Activated naive CD4-positive, alpha-beta T cell treated with anti-CD3 and anti-CD28 coated beads, Interleukin-2, amount 50 U/mL, for 72 hours (primary cell): ENCODE results near the gene IFNE. TPM values are rescaled to one million over a fixed set of nuclear protein-coding genes. Genes with fewer than 3 reads are reported as not detected.

Source experiments
- ATAC-seq, 2 donors: fragments of 150-1000 bp; cut with Tn5 transposase; 2 replicates each; pipeline ENCODE4 v1.10.0; 2021; ENCODE audit warnings: mild to moderate bottlenecking in 2 of 2, moderate library complexity in 2 of 2
- DNase-seq, 2 donors: peaks; one replicate each; pipeline ENCODE4 v3.0.0; 2021 to 2022; ENCODE audit warnings: low spot score in 2 of 2
- H3K27ac Mint-ChIP-seq, 2 donors: one replicate each; pipeline ENCODE4 v1.8.0; 2022; ENCODE audit warnings: mild to moderate bottlenecking in 2 of 2, mixed read lengths in 2 of 2
- H3K36me3 Mint-ChIP-seq, 2 donors: one replicate each; pipeline ENCODE4 v1.8.0; 2022; ENCODE audit warnings: mixed read lengths in 2 of 2
- H3K9me3 Mint-ChIP-seq, 2 donors: one replicate each; pipeline ENCODE4 v1.8.0; 2022; ENCODE audit warnings: mixed read lengths in 2 of 2
- total RNA-seq, 2 donors: library from RNA; stranded (reverse); gene quantifications; one replicate each; pipeline ENCODE4 v1.2.3, GENCODE V29; 2022

IFNE gene, protein sequence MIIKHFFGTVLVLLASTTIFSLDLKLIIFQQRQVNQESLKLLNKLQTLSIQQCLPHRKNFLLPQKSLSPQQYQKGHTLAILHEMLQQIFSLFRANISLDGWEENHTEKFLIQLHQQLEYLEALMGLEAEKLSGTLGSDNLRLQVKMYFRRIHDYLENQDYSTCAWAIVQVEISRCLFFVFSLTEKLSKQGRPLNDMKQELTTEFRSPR
- total RNA-seq, result not detected

DNA sequence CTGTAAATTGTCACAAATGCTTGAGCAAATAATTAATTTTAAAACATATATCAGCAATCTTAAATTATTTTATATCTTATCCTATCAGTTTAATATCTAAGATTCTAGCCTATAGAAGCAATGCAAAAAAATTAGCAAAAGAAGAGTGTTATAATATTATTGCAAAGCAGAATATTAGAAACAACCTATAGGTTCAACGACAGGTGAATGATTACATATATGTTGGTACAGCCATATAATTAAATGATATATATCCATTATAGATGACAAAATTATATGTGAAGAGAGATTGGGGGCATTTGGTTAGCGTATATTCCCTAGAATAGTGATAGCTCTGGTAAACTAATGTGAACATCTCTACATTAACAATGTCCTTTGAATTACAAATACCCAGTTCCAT lies at the start of gene IFNE:
Gene IFNE (minus strand): TSS at position 101 of the 400 bp plus-strand sequence. CDS start 619 bp downstream, outside the sequence.
- ATAC-seq (no peak), DNase-seq (no peak)
- Mint-ChIP-seq H3K9me3 (peaks cover 4 to 12% of the 10 kb centered on the region in 2 donors), H3K27ac (no peak within 1 kb of the TSS), H3K36me3 (no peaks in the 10 kb centered on the region)

- H3K36me3 Mint-ChIP-seq, result peaks cover 13 to 28% of the 10 kb centered on the region in 2 donors
- H3K27ac Mint-ChIP-seq, result no peak overlapping the region
- DNase-seq (no peak), ATAC-seq (no peak)
- peaks cover 5% of the 10 kb centered on the region in 2 donors for H3K9me3 Mint-ChIP-seq
Observed at GRCh38 chr9:21528123-21528808, 46.2 kb upstream of the IFNE start.

GRCh38 chr9:21527579-21527978 lies 45.5 kb upstream of the IFNE start:
- DNase-seq (no peak), ATAC-seq (no peak)
- Mint-ChIP-seq H3K27ac (no peak overlapping the region), H3K36me3 (peaks cover 11 to 28% of the 10 kb centered on the region in 2 donors), H3K9me3 (peaks cover 5% of the 10 kb centered on the region in 2 donors)

DNA sequence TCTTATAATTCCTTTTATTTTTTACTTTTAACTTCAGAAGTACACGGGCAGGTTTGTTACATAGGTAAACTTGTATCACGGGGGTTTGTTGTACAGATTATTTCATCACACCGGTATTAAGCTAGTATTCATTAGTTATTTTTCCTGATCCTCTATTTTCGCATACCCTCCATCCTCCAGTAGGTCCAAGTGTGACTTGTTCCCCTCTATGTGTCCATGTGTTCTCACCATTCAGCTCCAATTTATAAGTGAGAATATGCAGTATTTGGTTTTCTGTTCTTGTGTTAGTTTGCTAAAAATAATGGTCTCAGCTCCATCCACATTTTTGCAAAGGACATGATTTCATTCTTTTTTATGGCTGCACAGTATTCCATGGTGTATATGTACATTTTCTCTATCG lies 43.1 kb upstream of the IFNE start:
- DNase-seq, result no peak
- peaks cover 5 to 10% of the 10 kb centered on the region in 2 donors for H3K9me3 Mint-ChIP-seq
- ATAC-seq, result no peak
- H3K27ac Mint-ChIP-seq, result no peak overlapping the region
- peaks cover 7 to 28% of the 10 kb centered on the region in 2 donors for H3K36me3 Mint-ChIP-seq

DNA sequence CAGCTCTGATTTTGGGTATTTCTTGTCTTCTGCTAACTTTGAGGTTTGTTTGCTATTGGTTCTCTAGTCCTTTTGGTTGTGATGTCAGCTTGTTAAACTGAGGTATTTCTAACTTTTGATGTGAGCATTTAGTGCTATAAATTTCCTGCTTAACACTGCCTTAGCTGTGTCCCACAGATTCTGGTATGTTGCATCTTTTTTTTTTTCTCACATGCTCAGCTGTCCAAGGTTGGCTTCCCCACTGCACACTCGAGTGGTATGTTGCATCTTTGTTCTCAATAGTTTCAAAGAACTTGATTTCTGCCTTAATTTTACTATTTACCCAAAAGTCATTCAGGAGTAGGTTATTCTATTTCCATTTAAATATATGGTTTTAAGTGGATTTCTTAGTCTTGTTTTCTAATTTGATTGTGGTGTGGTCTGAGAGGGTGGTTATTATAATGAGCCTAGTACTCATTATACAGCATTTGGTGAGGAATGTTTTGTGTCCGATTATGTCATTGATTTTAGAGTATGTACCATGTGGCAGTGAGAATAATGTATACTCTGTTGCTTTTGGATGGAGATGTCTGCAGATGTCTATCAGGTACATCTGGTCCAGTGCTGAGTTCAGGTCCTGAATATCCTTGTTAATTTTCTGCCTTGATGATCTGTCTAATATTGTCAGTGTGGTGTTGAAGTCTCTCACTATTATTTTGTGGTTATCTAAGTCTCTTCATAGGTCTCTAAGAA lies 42.2 kb upstream of the IFNE start:
- Mint-ChIP-seq H3K27ac (no peak overlapping the region), H3K36me3 (peaks cover 6 to 26% of the 10 kb centered on the region in 2 donors), H3K9me3 (peaks cover 5 to 10% of the 10 kb centered on the region in 2 donors)
- no peak for DNase-seq
- ATAC-seq, result no peak

GRCh38 chr9:21523021-21524014 lies 41.2 kb upstream of the IFNE start:
- ATAC-seq, result no peak
- H3K9me3 Mint-ChIP-seq, result peaks cover 5 to 10% of the 10 kb centered on the region in 2 donors

GRCh38 chr9:21522348-21522747 lies 40.2 kb upstream of the IFNE start:
- Mint-ChIP-seq H3K36me3 (peaks cover 0 to 12% of the 10 kb centered on the region in 2 donors), H3K27ac (no peak overlapping the region), H3K9me3 (peaks cover 5 to 10% of the 10 kb centered on the region in 2 donors)
- DNase-seq (no peak), ATAC-seq (no peak)

More at GRCh38 chr9:21523021-21524014, 41.2 kb upstream of the IFNE start:
- Mint-ChIP-seq H3K36me3 (peaks cover 0 to 20% of the 10 kb centered on the region in 2 donors), H3K27ac (no peak overlapping the region)
- DNase-seq, result no peak

- Mint-ChIP-seq H3K9me3 (peaks cover 5 to 10% of the 10 kb centered on the region in 2 donors), H3K36me3 (peaks cover 0 to 5% of the 10 kb centered on the region in 2 donors), H3K27ac (no peak overlapping the region)
- DNase-seq, result no peak
- ATAC-seq, result no peak
Observed at GRCh38 chr9:21521448-21521847, 39.3 kb upstream of the IFNE start.

GRCh38 chr9:21520501-21521228 lies 38.6 kb upstream of the IFNE start:
- no peak overlapping the region for H3K27ac Mint-ChIP-seq
- peaks cover 5 to 10% of the 10 kb centered on the region in 2 donors for H3K9me3 Mint-ChIP-seq
- ATAC-seq (no peak), DNase-seq (no peak)
- peaks cover 0 to 5% of the 10 kb centered on the region in 2 donors for H3K36me3 Mint-ChIP-seq

DNA sequence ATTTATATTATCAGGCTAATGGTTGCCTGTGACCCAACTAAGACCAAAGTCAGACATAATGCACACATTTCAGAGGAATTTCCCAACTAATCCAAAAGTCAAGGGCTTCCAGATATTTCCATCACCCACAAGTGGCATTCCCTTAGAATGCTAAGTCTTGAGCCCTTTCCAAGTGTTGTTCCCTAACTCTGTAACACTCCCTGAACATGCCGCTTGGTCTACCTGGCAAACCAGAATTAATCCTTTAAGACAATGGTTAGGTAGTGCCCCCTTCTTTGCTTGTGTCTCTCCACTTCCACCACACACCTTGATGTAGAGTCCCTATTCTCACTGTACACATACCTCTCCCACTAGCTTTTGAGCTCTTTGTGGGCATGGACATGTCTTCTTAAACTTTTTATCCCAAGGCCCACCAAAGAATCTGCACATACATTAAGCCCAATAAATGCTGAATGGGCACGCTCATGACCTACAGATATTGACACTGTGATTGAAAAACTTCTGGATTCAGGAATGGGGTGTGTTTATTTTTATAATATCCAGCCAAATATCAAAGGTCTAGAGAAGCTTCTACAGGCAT lies 37.8 kb upstream of the IFNE start:
- peaks cover 5 to 10% of the 10 kb centered on the region in 2 donors for H3K9me3 Mint-ChIP-seq
- H3K36me3 Mint-ChIP-seq, result peaks cover 0 to 5% of the 10 kb centered on the region in 2 donors
- peak overlapping the region in 1 of 2 donors; percentile 17 for H3K27ac Mint-ChIP-seq
- DNase-seq, result no peak
- ATAC-seq, result no peak

DNA sequence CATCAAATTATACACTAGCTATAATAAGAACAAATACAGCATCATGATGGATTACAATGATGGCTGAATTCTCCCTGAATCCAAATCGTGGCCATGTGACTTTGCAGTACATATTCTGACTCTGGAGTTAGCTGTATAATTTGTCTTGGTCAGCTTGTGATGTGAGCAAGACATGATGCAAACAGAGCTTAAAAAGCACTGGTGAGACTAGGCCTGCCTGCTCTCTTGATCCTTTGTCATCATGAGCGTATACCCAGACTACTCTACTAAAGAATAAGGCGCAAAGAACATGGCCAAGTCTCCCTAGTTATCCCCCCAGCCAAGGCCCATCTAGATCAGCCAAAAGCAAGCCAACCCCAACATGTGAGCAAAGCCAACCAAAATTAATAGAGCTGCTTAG lies 34.7 kb upstream of the IFNE start:
- peaks cover 0 to under 1% of the 10 kb centered on the region in 2 donors for H3K36me3 Mint-ChIP-seq
- no peak for DNase-seq
- peaks cover 0 to 4% of the 10 kb centered on the region in 2 donors for H3K9me3 Mint-ChIP-seq
- ATAC-seq, result no peak
- H3K27ac Mint-ChIP-seq, result no peak overlapping the region

DNA sequence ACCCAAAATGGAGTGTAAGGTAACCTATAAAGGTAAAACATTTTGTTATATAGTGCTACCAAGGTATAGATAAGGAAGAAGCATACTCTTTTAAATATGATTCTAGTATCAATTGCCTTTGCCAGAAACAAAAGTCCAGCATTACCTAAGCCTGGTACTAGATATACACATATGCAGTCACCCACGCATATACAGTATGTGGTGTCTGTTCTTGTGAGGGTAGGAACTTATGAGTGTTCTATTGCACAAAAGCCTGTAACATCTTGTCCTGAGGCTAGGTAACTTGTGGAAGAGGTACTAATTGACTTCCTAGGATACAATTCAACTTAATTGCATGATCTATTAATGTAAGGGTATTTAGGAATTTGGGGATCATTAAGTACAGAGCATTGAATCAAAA lies 31.3 kb upstream of the IFNE start:
- no peak for ATAC-seq
- peaks cover 0 to 4% of the 10 kb centered on the region in 2 donors for H3K36me3 Mint-ChIP-seq
- no peak overlapping the region for H3K27ac Mint-ChIP-seq
- no peak for DNase-seq
- H3K9me3 Mint-ChIP-seq, result no peaks in the 10 kb centered on the region

GRCh38 chr9:21510806-21511205 lies 28.7 kb upstream of the IFNE start:
- H3K9me3 Mint-ChIP-seq, result no peaks in the 10 kb centered on the region
- ATAC-seq, result no peak

GRCh38 chr9:21507483-21507790 lies 25.3 kb upstream of the IFNE start:
- ATAC-seq, result no peak
- DNase-seq, result no peak
- Mint-ChIP-seq H3K36me3 (peaks cover 0 to 4% of the 10 kb centered on the region in 2 donors), H3K27ac (no peak overlapping the region), H3K9me3 (no peaks in the 10 kb centered on the region)

More at GRCh38 chr9:21510806-21511205, 28.7 kb upstream of the IFNE start:
- H3K36me3 Mint-ChIP-seq, result peaks cover 0 to 4% of the 10 kb centered on the region in 2 donors
- no peak overlapping the region for H3K27ac Mint-ChIP-seq
- no peak for DNase-seq
